Loucy (cell line): ENCODE measurements around the gene PTCH1.

Experiments used
- EZH2phosphoT487 ChIP-seq: fragments of 200-600 bp; IDR thresholded peaks from 2 replicates; pipeline ENCODE4 v1.6.1; 2018; ENCODE audit warnings: antibody characterized with exemption, mild to moderate bottlenecking, moderate library complexity, borderline replicate concordance
- TF ChIP-seq, protein P1 (sequence below): fragments of 200-600 bp; sonication (generic); conservative IDR thresholded peaks from 2 replicates; pipeline ENCODE4 v1.5.1; 2014; ENCODE audit warnings: mild to moderate bottlenecking, antibody characterized with exemption, low read length

DNA sequence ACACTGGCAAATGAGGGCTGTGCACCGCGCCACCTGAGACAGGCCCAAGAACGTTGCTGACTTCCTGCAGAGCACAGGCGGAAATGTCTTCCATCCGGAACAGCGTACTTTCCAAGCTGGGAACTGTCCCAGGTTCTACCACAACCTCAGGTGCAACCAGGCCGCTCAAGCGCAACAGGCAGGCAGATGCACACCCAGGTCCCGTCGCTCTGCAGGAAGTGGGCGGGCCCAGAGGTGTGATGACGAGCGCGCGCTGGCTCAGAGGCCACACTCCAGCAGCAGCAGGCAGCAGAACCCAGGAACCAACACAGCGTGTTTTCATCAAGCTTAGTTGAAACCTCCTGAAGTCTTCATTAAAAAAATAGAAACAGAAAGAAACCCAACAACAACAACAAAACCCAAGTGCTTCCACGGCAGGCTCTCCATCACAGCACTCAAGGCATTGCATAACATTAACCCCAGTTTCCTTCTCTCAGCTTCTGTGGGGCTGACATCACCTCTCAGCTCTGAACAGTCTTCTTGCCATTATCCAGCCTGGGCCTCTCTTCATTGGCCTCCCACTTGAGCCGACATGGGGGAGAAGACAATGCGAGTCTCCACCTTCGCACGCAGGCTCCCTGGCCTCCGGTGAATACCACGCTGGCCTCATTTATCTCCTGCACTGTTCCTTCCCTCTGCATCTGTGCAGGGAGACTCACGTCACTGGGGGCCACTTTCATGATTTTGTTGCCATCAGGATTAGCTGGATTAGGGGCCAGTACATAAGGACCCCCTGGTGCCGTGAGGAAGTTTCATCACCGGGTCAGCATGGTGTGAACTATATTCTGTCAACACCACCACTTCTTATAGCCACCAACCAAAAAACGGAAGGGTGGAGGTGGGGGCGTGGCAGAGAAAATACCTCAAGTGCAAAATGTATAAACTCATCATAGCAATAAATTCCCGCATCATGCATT lies 22.1 kb downstream of the PTCH1 start:
- TF ChIP-seq, protein P1, sequence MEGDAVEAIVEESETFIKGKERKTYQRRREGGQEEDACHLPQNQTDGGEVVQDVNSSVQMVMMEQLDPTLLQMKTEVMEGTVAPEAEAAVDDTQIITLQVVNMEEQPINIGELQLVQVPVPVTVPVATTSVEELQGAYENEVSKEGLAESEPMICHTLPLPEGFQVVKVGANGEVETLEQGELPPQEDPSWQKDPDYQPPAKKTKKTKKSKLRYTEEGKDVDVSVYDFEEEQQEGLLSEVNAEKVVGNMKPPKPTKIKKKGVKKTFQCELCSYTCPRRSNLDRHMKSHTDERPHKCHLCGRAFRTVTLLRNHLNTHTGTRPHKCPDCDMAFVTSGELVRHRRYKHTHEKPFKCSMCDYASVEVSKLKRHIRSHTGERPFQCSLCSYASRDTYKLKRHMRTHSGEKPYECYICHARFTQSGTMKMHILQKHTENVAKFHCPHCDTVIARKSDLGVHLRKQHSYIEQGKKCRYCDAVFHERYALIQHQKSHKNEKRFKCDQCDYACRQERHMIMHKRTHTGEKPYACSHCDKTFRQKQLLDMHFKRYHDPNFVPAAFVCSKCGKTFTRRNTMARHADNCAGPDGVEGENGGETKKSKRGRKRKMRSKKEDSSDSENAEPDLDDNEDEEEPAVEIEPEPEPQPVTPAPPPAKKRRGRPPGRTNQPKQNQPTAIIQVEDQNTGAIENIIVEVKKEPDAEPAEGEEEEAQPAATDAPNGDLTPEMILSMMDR, result no peak
- TF ChIP-seq EZH2phosphoT487, result no peak
